Effector memory CD4-positive, alpha-beta T cell (primary cell): ENCODE data around the gene C15orf61.

ENCODE experiments used
- DNase-seq, 3 donors: peaks; one replicate each; pipeline ENCODE4 v3.0.0-alpha.2; 2020
- H3K27ac ChIP-seq: 2 replicates; pipeline ENCODE4 v1.7.0; 2013; ENCODE audit warnings: mild to moderate bottlenecking, low read length, moderate library complexity; ENCODE audit not compliant: insufficient read depth, poor library complexity, severe bottlenecking
- H3K27me3 ChIP-seq: replicated peaks from 2 replicates; pipeline ENCODE4 v1.7.0; 2013; ENCODE audit warnings: mild to moderate bottlenecking, low read length; ENCODE audit not compliant: insufficient read depth, control insufficient read depth, poor library complexity, severe bottlenecking
- H3K36me3 ChIP-seq: 2 replicates; pipeline ENCODE4 v1.7.0; 2013; ENCODE audit warnings: mild to moderate bottlenecking, low read length, moderate library complexity; ENCODE audit not compliant: control insufficient read depth, insufficient read depth
- H3K4me1 ChIP-seq: 2 replicates; pipeline ENCODE4 v1.7.0; 2013; ENCODE audit warnings: low read length, mild to moderate bottlenecking; ENCODE audit not compliant: control insufficient read depth, insufficient read depth, poor library complexity, severe bottlenecking
- H3K4me3 ChIP-seq: 2 replicates; pipeline ENCODE4 v1.7.0; 2013; ENCODE audit warnings: low read length, low read depth, mild to moderate bottlenecking; ENCODE audit not compliant: insufficient read depth, poor library complexity, severe bottlenecking
- H3K9me3 ChIP-seq: 2 replicates; pipeline ENCODE4 v1.7.0; 2013; ENCODE audit warnings: mild to moderate bottlenecking, low read length, moderate library complexity; ENCODE audit not compliant: control insufficient read depth

C15orf61 gene

GRCh38 chr15:67563092-67563491 lies 42.2 kb downstream of the C15orf61 start:
- no peaks in the 10 kb centered on the region for H3K27me3 ChIP-seq
- no peak for DNase-seq
- no peak overlapping the region for H3K27ac ChIP-seq
- H3K4me3 ChIP-seq = no peak overlapping the region
- H3K36me3 ChIP-seq = peaks cover 10% of the 10 kb centered on the region
- no peaks in the 10 kb centered on the region for H3K9me3 ChIP-seq
- no peaks in the 10 kb centered on the region for H3K4me1 ChIP-seq

- no peak for DNase-seq
- Histone ChIP-seq H3K36me3 (peaks cover 3% of the 10 kb centered on the region), H3K4me3 (no peak overlapping the region), H3K27ac (no peak overlapping the region), H3K4me1 (no peaks in the 10 kb centered on the region), H3K9me3 (no peaks in the 10 kb centered on the region), H3K27me3 (no peaks in the 10 kb centered on the region)
These were observed 43.4 kb downstream of the C15orf61 start for GRCh38 chr15:67564021-67564967.

- H3K4me1 ChIP-seq = no peaks in the 10 kb centered on the region
- H3K27me3 ChIP-seq = no peaks in the 10 kb centered on the region
- no peaks in the 10 kb centered on the region for H3K36me3 ChIP-seq
- no peak overlapping the region for H3K4me3 ChIP-seq
- DNase-seq = no peak
- H3K27ac ChIP-seq = no peak overlapping the region
- H3K9me3 ChIP-seq = no peaks in the 10 kb centered on the region
These were observed 44.0 kb downstream of the C15orf61 start for GRCh38 chr15:67564968-67565345.

- H3K4me1 ChIP-seq = no peaks in the 10 kb centered on the region
- H3K36me3 ChIP-seq = no peaks in the 10 kb centered on the region
- no peaks in the 10 kb centered on the region for H3K9me3 ChIP-seq
- DNase-seq = no peak
- H3K4me3 ChIP-seq = no peak overlapping the region
- no peak overlapping the region for H3K27ac ChIP-seq
- no peaks in the 10 kb centered on the region for H3K27me3 ChIP-seq
These were observed 48.7 kb downstream of the C15orf61 start for GRCh38 chr15:67569668-67570067.

GRCh38 chr15:67570875-67571647 lies 50.1 kb downstream of the C15orf61 start:
- Histone ChIP-seq H3K4me1 (no peaks in the 10 kb centered on the region), H3K36me3 (no peaks in the 10 kb centered on the region), H3K9me3 (no peaks in the 10 kb centered on the region), H3K27ac (no peak overlapping the region), H3K27me3 (no peaks in the 10 kb centered on the region), H3K4me3 (no peak overlapping the region)
- DNase-seq = no peak

GRCh38 chr15:67571648-67572415 lies 50.9 kb downstream of the C15orf61 start:
- DNase-seq = no peak
- Histone ChIP-seq H3K27me3 (no peaks in the 10 kb centered on the region), H3K4me3 (no peak overlapping the region), H3K4me1 (no peaks in the 10 kb centered on the region), H3K9me3 (no peaks in the 10 kb centered on the region), H3K27ac (no peak overlapping the region), H3K36me3 (no peaks in the 10 kb centered on the region)

GRCh38 chr15:67573194-67573593 lies 52.3 kb downstream of the C15orf61 start:
- no peaks in the 10 kb centered on the region for H3K27me3 ChIP-seq
- H3K9me3 ChIP-seq = no peaks in the 10 kb centered on the region
- no peaks in the 10 kb centered on the region for H3K36me3 ChIP-seq
- H3K4me3 ChIP-seq = no peak overlapping the region
- H3K27ac ChIP-seq = no peak overlapping the region
- no peaks in the 10 kb centered on the region for H3K4me1 ChIP-seq
- no peak for DNase-seq

- Histone ChIP-seq H3K4me1 (no peaks in the 10 kb centered on the region), H3K36me3 (no peaks in the 10 kb centered on the region), H3K27ac (no peak overlapping the region), H3K9me3 (no peaks in the 10 kb centered on the region), H3K4me3 (no peak overlapping the region), H3K27me3 (no peaks in the 10 kb centered on the region)
- DNase-seq = no peak
These were observed 54.1 kb downstream of the C15orf61 start for GRCh38 chr15:67575039-67575502.

GRCh38 chr15:67578020-67578600 lies 57.2 kb downstream of the C15orf61 start:
- Histone ChIP-seq H3K27ac (no peak overlapping the region), H3K9me3 (no peaks in the 10 kb centered on the region), H3K4me3 (no peak overlapping the region), H3K27me3 (no peaks in the 10 kb centered on the region), H3K4me1 (no peaks in the 10 kb centered on the region), H3K36me3 (no peaks in the 10 kb centered on the region)
- DNase-seq = no peak
